Left cardiac atrium (tissue), 4 donors: ENCODE measurements around the gene FAM50A. TPM values are rescaled to one million over a fixed set of nuclear protein-coding genes. Genes with fewer than 3 reads are reported as not detected.

Experiments used
- ATAC-seq, 2 donors: fragments of 200-7000 bp; cut with Tn5 transposase; one replicate each; pipeline ENCODE4 v1.9.1; 2020; ENCODE audit warnings: mild to moderate bottlenecking in 2 of 2, moderate library complexity in 2 of 2
- DNase-seq: peaks from one replicate; pipeline ENCODE4 v3.0.0-alpha.2; 2020
- intact Hi-C, 2 donors: fragments of 100-400 bp; cut with DNase I; formaldehyde crosslinking; loops; one replicate each; pipeline versions ENCODE4 v1.14.1 to v1.15.1; 2022 to 2023
- total RNA-seq, 2 donors: library from RNA; stranded (reverse); fragmentation: NEBNext Ultra II Directional; extraction: Animal tissue kit (Norgen Biotek cat#: 25700); gene quantifications; one replicate each; pipeline ENCODE4 v1.2.1, GENCODE V29; 2021
- donor health status: DM: no; HTN: yes; CAD: no.
- donor health status: DM: no; HTN: yes; CAD: no; lungs with severe emphysema.
- donor health status: DM: yes; HTN: yes; CAD: no.
- donor health status: Dilated cardiomyopathy.

The FAM50A gene
- total RNA-seq, 2 donors from 2014 or later: 48.7 to 58.9 TPM

DNA sequence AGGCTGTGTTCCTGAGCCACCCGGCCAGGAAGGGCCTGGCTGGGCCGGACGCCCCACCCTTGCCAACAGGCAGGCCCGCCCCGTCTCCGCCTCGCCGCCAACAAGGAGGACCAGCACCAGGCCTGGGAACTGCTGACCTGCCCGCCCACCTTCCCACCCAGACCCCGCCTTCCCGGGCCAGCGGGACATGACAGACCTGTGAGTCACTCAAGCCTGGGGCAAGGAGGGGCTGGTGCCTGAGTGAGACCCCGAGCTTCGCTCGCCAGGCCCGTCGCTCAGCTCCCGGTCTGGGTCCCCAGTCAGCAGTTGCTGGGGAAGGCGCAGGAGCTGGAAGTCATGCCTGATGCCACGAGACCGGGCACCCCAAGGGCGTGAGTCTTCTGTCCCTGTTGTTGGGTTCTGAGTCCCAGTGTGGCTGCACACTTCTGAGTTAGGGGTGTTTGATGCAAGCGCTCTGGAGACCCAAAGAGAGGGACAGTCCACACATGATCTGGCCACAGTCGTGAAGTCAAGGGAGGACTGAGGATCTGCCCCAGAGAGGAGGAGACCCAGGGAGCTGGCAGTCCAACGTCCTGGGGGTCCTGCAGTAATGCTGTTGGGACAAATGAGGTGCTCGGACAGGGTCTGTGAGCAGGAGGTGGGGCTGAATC, 34.6 kb upstream of the FAM50A start, which contains the start of gene DNASE1L1:
TSS of gene DNASE1L1 (minus strand) at position 33 of the 650 bp plus-strand sequence. CDS start 3,686 bp downstream, outside the sequence.
- intact Hi-C loops: no loop called here
- DNase-seq (peak; percentile 90), ATAC-seq (peak; percentile 41 to 87)

DNA sequence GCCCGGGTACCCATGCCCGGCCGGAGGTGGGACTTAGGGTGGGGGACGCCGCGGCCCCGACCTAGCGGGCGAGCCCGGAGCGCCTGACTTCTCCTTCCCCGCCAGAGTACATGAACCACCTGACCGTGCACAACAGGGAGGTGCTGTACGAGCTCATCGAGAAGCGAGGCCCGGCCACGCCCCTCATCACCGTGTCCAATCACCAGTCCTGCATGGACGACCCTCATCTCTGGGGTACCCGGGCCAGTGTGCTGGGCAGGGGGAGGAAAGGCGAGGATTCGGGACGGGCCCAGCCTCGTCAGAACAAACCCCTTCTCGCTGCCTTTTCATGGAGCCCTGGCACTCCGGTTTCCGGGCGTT, 32.0 kb upstream of the FAM50A start:
- intact Hi-C loops: no loop called here
- peak; percentile 77 for DNase-seq
- ATAC-seq: peak; percentile 79 to 85

DNA sequence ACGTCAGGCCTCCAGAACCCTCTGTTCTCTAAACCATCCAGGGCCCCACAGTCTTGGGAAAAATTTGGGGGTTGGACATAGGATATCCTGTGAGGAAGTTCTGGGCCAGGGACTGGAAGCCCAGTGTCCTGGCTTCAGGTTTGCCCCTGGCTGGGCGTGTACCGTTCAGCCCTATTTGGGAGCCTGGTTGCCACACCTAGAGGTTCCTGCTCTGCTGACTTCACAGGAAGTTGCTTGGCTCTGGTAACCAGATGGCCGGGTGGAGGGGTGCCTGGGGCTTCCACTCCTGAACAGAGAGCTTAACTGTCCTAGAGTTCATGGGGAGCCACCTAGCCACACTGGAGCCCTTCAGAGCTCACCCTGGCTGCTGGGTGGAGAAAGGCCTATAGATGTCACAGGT, 31.5 kb upstream of the FAM50A start:
- DNase-seq (peak; percentile 60), ATAC-seq (peak; percentile 5 to 13)
- intact Hi-C loops: no loop called here

DNA sequence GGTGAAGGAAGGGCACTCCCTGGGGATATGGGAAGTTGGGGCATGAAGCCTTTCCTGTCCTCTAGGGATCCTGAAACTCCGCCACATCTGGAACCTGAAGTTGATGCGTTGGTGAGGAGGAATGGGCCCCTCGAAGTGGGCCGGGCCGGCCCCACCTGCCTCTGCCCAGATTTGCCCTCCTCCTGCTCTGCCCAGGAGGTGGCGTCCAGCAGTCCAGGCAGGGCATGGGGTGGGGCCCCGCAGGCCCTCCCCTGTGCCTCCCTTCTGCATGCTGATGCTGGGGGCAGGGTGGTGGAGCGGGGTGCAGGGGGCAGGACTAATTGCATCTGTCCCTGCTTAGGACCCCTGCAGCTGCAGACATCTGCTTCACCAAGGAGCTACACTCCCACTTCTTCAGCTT, 30.8 kb upstream of the FAM50A start:
- DNase-seq (no peak), ATAC-seq (no peak)
- intact Hi-C loops: no loop called here

- intact Hi-C loops: no loop called here
- no peak for ATAC-seq
- no peak for DNase-seq
Observed at GRCh38 chrX:154417157-154417556, 26.8 kb upstream of the FAM50A start.

DNA sequence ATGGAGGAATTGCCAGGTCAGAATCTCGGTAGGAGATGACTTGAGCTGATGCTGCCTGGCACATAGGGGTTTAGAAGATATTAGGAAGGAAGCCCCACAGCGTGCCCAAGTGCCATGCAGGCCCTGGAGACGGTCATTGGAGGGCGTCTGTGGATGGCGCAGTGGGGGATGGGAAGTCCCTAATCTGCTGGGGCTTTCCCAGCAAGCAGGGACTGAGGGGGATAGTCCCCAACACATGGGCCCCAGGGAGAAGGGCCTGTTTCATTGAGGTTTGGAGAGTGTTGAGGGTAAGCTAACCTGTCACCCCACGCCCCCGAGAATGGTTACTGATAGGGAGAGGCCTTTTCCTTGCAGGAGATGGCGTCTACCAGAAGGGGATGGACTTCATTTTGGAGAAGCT, 24.8 kb upstream of the FAM50A start:
- DNase-seq (no peak), ATAC-seq (no peak)
- intact Hi-C loops: no loop called here

GRCh38 chrX:154419688-154420401, 24.1 kb upstream of the FAM50A start:
- DNase-seq: peak; percentile 45
- intact Hi-C loops: no loop called here
- peak; percentile 84 to 92 for ATAC-seq

GRCh38 chrX:154420402-154420756, 23.6 kb upstream of the FAM50A start:
- ATAC-seq (peak; percentile 20 to 38), DNase-seq (no peak)
- intact Hi-C loops: no loop called here

GRCh38 chrX:154426916-154427770, 16.8 kb upstream of the FAM50A start:
- DNase-seq (no peak), ATAC-seq (no peak)
- intact Hi-C loops: no loop called here

GRCh38 chrX:154428176-154429171, 15.5 kb upstream of the FAM50A start, which contains the start of gene ATP6AP1:
TSS of gene ATP6AP1 (plus strand) at chrX:154428677. CDS start at chrX:154428693, 16 bp downstream.
- ATAC-seq (peak; percentile 98 to 99), DNase-seq (peak; percentile 94)
- intact Hi-C loops: no loop called here

DNA sequence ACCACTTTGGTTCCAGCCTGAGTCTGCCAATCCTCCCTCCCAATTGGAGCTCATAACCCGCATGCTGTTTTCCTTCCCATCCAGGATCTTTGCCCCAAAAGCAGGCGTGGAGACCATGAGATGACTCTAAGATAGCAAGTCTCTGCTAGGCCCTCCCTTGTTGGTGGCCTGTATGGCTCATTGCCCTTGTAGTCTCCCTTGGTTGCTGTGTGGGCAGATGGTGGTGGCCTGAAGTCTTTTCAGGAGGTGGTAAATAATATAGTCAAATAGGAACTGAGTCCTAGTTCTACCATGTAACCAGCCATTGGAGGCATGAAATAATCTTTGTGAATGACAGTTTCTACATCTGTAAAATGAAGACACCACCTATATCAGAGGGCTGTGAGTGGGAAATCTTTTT, 14.2 kb upstream of the FAM50A start:
- intact Hi-C loops: no loop called here
- no peak for ATAC-seq
- no peak for DNase-seq

DNA sequence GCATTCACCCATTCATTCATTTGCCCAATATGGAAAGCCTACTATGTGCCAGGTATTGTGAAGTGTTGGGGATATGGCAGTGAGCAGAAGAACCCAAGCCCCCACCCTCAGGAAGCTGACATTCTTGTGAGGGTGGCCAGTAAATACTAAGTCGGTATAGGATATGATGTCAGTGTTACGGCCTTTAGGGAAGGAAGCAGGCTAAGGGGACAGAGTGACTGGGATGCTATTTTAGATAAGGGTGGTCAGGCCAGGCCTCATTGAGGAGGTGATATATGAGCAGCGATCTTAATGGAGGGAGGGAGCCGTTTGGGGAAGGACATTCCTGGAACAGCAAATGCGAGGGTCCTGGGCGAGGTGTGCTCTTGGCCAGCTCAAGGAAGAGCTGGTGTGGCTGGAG, 13.5 kb upstream of the FAM50A start:
- intact Hi-C loops: no loop called here
- ATAC-seq (no peak), DNase-seq (no peak)

DNA sequence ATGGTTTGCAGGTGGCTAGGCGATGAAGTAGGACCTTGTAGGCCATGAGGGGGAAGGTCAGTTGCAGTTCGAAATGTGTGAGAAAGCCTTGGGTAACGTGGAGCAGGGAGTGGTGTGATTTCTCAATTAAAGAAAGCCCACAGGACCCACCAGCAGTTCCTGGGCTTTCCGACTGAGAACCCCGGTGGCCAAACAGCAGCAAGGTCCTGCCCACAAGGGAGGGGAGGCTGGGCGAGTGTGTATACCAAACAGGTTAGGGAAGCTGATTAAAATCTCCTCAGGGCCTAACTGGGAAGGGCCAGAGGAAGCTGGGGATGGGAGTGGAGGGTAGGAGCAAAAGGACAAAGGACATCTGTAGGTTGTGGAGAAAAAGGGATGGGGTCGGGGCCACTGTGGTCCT, 13.0 kb upstream of the FAM50A start:
- intact Hi-C loops: no loop called here
- no peak for DNase-seq

GRCh38 chrX:154431341-154431740, 12.6 kb upstream of the FAM50A start:
- DNase-seq (no peak), ATAC-seq (no peak)
- intact Hi-C loops: no loop called here

More for the DNA sequence above, 13.0 kb upstream of the FAM50A start:
- ATAC-seq: no peak

DNA sequence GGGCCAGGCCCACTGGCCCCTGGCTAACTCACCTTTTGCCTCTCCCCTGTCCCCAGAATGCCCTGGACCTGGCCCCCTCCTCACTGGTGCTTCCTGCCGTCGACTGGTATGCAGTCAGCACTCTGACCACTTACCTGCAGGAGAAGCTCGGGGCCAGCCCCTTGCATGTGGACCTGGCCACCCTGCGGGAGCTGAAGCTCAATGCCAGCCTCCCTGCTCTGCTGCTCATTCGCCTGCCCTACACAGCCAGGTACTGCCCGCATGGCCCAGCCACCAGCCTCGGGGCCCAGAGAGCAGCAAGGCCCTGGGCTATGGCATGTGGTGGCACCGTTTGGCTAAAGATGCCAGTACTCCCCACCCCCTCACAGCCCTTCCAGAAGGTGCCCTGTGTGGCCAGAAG, 11.7 kb upstream of the FAM50A start:
- no peak for ATAC-seq

GRCh38 chrX:154433605-154434004, 10.3 kb upstream of the FAM50A start:
- ATAC-seq: no peak
- intact Hi-C loops: no loop called here

More for the DNA sequence above, 11.7 kb upstream of the FAM50A start:
- intact Hi-C loops: no loop called here
- DNase-seq: no peak

DNA sequence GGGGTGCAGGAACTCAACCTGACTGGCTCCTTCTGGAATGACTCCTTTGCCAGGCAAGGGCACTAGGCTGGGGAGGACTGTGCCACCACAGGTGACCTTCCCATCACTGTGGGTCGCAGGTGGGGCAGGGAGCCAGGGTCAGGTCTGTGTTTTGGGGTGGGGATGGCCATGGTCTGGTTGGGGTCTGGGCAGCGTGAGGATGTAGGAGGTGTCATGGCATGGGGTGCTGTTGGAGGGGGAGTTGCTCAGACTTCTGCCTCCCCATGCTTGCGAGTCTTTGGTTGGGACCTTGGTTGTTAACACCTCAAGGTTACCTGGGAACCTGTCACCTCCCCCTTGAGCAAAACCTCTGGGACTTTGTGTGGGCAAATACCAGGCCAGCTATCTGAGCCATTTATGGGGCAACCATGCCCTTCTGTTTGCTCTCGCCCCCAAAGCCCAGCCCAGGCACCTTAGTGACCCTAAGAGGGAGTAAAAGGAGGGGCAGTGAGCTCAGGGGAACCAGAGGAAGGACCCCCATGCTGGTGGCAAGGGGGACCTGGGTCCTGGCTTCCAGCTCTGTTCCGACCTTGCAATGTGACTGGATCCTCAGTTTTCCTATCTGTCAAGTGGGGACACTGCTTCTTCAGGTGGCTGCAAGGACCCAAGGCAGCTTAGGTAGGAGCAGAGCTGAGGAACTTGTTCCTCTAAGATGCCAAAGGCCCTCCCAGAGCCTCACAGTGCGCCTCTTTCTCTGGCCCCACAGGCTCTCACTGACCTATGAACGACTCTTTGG, 9.4 kb upstream of the FAM50A start:
- ATAC-seq (no peak), DNase-seq (no peak)
- intact Hi-C loops: no loop called here

More at GRCh38 chrX:154433605-154434004, 10.3 kb upstream of the FAM50A start:
- DNase-seq: no peak

DNA sequence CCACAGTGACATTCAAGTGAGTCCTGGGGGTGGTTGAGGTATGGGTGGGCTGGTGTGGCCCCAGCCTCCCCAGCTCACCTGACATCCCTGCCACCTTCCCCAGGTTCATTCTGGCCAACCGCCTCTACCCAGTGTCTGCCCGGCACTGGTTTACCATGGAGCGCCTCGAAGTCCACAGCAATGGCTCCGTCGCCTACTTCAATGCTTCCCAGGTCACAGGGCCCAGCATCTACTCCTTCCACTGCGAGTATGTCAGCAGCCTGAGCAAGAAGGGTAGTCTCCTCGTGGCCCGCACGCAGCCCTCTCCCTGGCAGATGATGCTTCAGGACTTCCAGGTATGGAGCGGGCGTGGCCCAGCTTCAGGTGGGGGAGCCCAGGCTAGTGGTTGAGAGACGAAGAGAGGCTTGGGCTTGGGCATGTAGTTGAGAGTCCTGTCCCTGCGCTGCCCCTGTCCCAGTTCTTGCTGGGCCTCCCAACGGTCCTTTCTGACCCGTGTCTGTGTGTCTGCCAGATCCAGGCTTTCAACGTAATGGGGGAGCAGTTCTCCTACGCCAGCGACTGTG, 8.7 kb upstream of the FAM50A start:
- DNase-seq: no peak
- ATAC-seq: no peak
- intact Hi-C loops: no loop called here
